ENCODE results near the gene SGMS1.

Gene SGMS1

GRCh38 chr10:50436805-50437204 is 187.0 kb downstream of the SGMS1 start:
- no peak for TF ChIP-seq GLIS3 (CRISPR knock-in tag; IDR thresholded peaks at IDR 0.05)
- TF ChIP-seq TSHZ2 (CRISPR knock-in tag; IDR thresholded peaks at IDR 0.05) = no peak
- TF ChIP-seq ZFP30 (CRISPR knock-in tag; IDR thresholded peaks at IDR 0.05) = no peak
- no peak for TF ChIP-seq ESRRG (CRISPR knock-in tag; IDR thresholded peaks at IDR 0.05)
- TF ChIP-seq BACH2 (CRISPR knock-in tag; IDR thresholded peaks at IDR 0.05; ENCODE audit: borderline replicate concordance) = no peak
- TF ChIP-seq CREB5 (CRISPR knock-in tag; IDR thresholded peaks at IDR 0.05; ENCODE audit: low read depth) = no peak
- ATAC-seq = no peak

DNA sequence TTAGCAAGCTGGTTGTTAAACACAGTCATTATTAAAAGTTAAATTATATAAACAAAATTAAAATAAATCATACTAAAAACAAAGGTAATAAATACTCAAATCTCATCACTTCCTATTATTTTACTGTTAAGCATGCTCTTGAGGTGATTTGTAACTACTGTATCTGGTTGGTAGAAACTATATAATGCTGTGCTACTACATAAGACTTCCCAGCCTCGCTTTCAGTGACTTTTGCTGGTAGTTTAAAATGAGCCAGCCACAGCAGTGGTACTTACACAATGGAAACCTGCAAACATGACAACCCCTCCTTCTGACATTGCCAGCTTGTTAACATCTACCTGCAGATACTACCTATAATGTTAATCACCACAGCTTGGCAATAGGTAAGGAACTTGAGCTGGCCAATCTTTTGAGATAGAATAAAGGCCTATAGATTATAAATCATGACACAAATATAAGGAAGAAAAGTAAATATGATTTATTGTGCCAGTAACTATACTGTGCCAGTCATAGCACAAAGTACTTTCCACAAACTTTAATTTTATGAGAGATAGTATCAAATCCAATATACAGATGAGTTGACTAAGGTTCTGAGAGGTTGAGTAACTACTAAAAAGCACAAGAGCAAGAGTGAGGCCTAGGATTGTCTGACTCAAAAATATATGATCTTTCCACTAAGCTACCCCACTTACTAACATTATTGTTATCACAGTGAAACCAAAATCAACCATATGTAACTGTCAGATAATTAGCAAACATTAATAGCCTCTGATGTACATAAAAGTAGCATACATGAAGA is 191.3 kb downstream of the SGMS1 start:
- no peak for TF ChIP-seq RARB (CRISPR knock-in tag; IDR thresholded peaks at IDR 0.05)
- no peak for TF ChIP-seq CREB5 (CRISPR knock-in tag; IDR thresholded peaks at IDR 0.05; ENCODE audit: low read depth)
- no peak for TF ChIP-seq ARNTL (CRISPR knock-in tag; IDR thresholded peaks at IDR 0.05; ENCODE audit: borderline replicate concordance, low read depth)
- no peak for TF ChIP-seq TSHZ2 (CRISPR knock-in tag; IDR thresholded peaks at IDR 0.05)
- no peak for TF ChIP-seq ZNF8 (CRISPR knock-in tag; IDR thresholded peaks at IDR 0.05)
- no peak for TF ChIP-seq ESRRG (CRISPR knock-in tag; IDR thresholded peaks at IDR 0.05)
- no peak for TF ChIP-seq ISL1 (CRISPR knock-in tag; IDR thresholded peaks at IDR 0.05)
- TF ChIP-seq TCF4 (CRISPR knock-in tag; IDR thresholded peaks at IDR 0.05; ENCODE audit: borderline replicate concordance) = no peak
- TF ChIP-seq SNAI2 (CRISPR knock-in tag; IDR thresholded peaks at IDR 0.05) = no peak
- TF ChIP-seq OSR1 (CRISPR knock-in tag; IDR thresholded peaks at IDR 0.05) = no peak
- no peak for TF ChIP-seq PATZ1 (CRISPR knock-in tag; IDR thresholded peaks at IDR 0.05; ENCODE audit: borderline replicate concordance)
- no peak for TF ChIP-seq CSDC2 (CRISPR knock-in tag; IDR thresholded peaks at IDR 0.05)
- no peak for TF ChIP-seq TOX (CRISPR knock-in tag; IDR thresholded peaks at IDR 0.05; ENCODE audit: borderline replicate concordance)
- no peak for ATAC-seq

DNA sequence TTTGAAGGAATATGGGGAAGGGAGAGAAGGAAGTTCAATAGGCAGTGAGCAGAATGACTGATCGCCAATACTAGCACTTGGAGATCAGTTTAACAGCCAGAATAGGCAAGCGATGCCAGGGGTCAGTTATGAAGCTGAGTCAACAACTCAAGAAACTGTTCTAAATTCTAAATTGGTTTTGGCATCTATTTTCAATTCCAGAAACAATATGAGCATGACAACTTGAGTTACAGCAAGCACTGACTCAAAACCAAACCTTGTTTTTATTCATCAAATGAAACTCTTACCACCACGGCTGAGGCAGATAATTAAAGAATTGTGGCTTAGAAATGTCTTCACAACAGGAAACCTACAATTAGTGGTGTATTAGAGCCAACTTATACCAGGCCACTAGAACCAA is 192.0 kb downstream of the SGMS1 start:
- TF ChIP-seq RARB (CRISPR knock-in tag; IDR thresholded peaks at IDR 0.05) (no peak), ESRRG (CRISPR knock-in tag; IDR thresholded peaks at IDR 0.05) (no peak), TCF4 (CRISPR knock-in tag; IDR thresholded peaks at IDR 0.05; ENCODE audit: borderline replicate concordance) (no peak), PATZ1 (CRISPR knock-in tag; IDR thresholded peaks at IDR 0.05; ENCODE audit: borderline replicate concordance) (no peak), SNAI2 (CRISPR knock-in tag; IDR thresholded peaks at IDR 0.05) (no peak), ZC3H10 (CRISPR knock-in tag; IDR thresholded peaks at IDR 0.05) (no peak), OSR1 (CRISPR knock-in tag; IDR thresholded peaks at IDR 0.05) (no peak), CSDC2 (CRISPR knock-in tag; IDR thresholded peaks at IDR 0.05) (no peak)
- TF ChIP-seq, protein P1, sequence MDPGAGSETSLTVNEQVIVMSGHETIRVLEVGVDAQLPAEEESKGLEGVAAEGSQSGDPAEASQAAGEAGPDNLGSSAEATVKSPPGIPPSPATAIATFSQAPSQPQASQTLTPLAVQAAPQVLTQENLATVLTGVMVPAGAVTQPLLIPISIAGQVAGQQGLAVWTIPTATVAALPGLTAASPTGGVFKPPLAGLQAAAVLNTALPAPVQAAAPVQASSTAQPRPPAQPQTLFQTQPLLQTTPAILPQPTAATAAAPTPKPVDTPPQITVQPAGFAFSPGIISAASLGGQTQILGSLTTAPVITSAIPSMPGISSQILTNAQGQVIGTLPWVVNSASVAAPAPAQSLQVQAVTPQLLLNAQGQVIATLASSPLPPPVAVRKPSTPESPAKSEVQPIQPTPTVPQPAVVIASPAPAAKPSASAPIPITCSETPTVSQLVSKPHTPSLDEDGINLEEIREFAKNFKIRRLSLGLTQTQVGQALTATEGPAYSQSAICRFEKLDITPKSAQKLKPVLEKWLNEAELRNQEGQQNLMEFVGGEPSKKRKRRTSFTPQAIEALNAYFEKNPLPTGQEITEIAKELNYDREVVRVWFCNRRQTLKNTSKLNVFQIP (CRISPR knock-in tag; IDR thresholded peaks at IDR 0.05; ENCODE audit: borderline replicate concordance, low read depth) = no peak
- no peak for ATAC-seq

Measured in SK-N-SH treated with all-trans-retinoic acid at 6 μM for 48 hours (cell line).